ENCODE results near the gene GRID1.

GRCh38 chr10:86249794-86250193 is 116.8 kb downstream of the GRID1 start:
- TF ChIP-seq, protein P1, sequence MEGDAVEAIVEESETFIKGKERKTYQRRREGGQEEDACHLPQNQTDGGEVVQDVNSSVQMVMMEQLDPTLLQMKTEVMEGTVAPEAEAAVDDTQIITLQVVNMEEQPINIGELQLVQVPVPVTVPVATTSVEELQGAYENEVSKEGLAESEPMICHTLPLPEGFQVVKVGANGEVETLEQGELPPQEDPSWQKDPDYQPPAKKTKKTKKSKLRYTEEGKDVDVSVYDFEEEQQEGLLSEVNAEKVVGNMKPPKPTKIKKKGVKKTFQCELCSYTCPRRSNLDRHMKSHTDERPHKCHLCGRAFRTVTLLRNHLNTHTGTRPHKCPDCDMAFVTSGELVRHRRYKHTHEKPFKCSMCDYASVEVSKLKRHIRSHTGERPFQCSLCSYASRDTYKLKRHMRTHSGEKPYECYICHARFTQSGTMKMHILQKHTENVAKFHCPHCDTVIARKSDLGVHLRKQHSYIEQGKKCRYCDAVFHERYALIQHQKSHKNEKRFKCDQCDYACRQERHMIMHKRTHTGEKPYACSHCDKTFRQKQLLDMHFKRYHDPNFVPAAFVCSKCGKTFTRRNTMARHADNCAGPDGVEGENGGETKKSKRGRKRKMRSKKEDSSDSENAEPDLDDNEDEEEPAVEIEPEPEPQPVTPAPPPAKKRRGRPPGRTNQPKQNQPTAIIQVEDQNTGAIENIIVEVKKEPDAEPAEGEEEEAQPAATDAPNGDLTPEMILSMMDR (IDR thresholded peaks at IDR 0.05; ENCODE audit: insufficient read depth, low read depth, low read length) = no peak
- no peak for TF ChIP-seq EZH2 (IDR thresholded peaks at IDR 0.05; ENCODE audit: insufficient read depth, low read length)
